Measurements from ENCODE around the gene TTLL10. TPM values are rescaled to one million over a fixed set of nuclear protein-coding genes. Genes with fewer than 3 reads are reported as not detected.
A peak's percentile ranks its signal among the peaks of the same experiment; 100 is the strongest.

Gene TTLL10
- total RNA-seq, 4 donors from 2014 or later = not detected

GRCh38 chr1:1205769-1206375 lies 32.2 kb downstream of the TTLL10 start:
- Histone ChIP-seq H3K4me1 (peaks cover 57% of the 10 kb centered on the region), H3K36me3 (no peaks in the 10 kb centered on the region), H3K4me3 (peak overlapping the region; percentile 44), H3K9me3 (no peaks in the 10 kb centered on the region), H3K27me3 (peaks cover 31% of the 10 kb centered on the region), H3K27ac (no peak overlapping the region)
- DNase-seq (ENCODE audit: low spot score in 2 of 2) = peak in 1 of 2 donors; percentile 61
- 20% methylated on average over 4 of the region's 31 CpGs for WGBS
- TF ChIP-seq EP300 (IDR thresholded peaks at IDR 0.05) (no peak), POLR2AphosphoS5 (IDR thresholded peaks at IDR 0.05) (no peak), POLR2A (IDR thresholded peaks at IDR 0.05) (no peak)

DNA sequence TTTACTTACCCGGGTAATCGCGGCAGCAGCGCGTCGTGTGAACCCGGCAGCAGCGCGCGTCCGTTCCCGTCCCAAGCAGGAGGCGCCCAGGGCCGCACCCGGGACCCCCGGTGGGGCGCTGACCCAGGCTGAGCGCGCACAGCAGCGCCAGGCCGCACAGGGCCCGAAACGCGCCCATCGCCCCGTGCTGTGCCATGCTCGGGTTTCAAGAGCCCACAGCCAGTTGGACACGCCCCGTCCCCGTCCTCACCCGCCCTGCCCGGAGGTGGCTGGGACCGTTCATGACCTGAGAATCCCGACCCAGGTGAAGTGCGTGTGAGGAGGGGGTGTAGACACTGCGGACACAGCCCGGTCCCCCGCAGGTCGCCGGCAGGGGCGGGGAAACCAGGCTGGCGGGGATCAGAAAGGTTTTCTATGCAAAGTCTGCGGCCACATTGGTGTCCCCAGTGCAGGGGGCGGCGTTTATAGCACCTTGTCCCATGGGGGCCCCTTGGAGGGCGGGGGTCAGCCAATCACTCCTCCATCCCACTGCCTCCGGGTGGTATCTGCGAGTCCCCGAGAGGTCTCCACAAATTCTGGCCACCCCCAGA lies 32.8 kb downstream of the TTLL10 start, which contains the start of gene TNFRSF18:
Gene TNFRSF18, minus strand, starts transcription at position 217 of the 590 bp plus-strand sequence. Its CDS starts 21 bp downstream, at position 196.
- no peak for TF ChIP-seq POLR2AphosphoS5 (IDR thresholded peaks at IDR 0.05)
- no peak for TF ChIP-seq EP300 (IDR thresholded peaks at IDR 0.05)
- TF ChIP-seq, protein P1, sequence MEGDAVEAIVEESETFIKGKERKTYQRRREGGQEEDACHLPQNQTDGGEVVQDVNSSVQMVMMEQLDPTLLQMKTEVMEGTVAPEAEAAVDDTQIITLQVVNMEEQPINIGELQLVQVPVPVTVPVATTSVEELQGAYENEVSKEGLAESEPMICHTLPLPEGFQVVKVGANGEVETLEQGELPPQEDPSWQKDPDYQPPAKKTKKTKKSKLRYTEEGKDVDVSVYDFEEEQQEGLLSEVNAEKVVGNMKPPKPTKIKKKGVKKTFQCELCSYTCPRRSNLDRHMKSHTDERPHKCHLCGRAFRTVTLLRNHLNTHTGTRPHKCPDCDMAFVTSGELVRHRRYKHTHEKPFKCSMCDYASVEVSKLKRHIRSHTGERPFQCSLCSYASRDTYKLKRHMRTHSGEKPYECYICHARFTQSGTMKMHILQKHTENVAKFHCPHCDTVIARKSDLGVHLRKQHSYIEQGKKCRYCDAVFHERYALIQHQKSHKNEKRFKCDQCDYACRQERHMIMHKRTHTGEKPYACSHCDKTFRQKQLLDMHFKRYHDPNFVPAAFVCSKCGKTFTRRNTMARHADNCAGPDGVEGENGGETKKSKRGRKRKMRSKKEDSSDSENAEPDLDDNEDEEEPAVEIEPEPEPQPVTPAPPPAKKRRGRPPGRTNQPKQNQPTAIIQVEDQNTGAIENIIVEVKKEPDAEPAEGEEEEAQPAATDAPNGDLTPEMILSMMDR (IDR thresholded peaks at IDR 0.05) = no peak
- TF ChIP-seq POLR2A (IDR thresholded peaks at IDR 0.05) = no peak
- peak in 1 of 2 donors; percentile 73 for DNase-seq (ENCODE audit: low spot score in 2 of 2)
- H3K9me3 ChIP-seq = no peaks in the 10 kb centered on the region
- H3K4me1 ChIP-seq = peaks cover 51% of the 10 kb centered on the region
- H3K4me3 ChIP-seq = peak within 1 kb of the TSS; percentile 44
- WGBS = no CpG with 5 or more reads among the region's 49 CpGs
- H3K36me3 ChIP-seq = no peaks in the 10 kb centered on the region
- peaks cover 31% of the 10 kb centered on the region for H3K27me3 ChIP-seq
- H3K27ac ChIP-seq = no peak within 1 kb of the TSS

DNA sequence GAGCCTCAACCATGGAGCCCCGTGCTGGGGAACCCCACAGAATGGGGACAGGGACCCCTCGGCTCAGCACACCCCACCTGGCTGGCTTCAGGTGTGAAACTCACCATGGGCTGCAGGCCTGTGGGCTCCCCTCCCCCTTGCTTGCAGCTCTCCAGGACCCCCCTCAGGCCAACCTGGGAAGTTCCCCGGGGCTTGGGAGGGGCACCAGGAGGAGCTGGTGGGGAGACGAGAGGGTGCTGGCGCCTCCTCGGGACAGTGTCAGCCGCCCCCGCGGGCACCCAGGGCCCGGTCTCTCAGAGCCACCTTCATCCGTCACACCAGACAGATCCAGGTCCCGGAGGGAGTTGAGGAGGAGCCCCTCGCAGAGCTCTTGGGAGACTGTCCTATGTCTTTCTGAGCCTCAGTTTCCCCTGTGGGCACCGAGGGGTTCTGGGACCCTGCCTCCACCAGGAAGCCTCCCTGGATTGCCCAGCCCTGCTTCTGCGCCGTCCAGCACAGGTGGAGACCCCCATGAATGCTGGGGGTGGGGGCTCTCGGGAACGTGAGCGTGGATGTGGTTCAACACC lies 33.4 kb downstream of the TTLL10 start:
- no peak for TF ChIP-seq POLR2A (IDR thresholded peaks at IDR 0.05)
- TF ChIP-seq POLR2AphosphoS5 (IDR thresholded peaks at IDR 0.05) = no peak
- TF ChIP-seq, protein P1 (IDR thresholded peaks at IDR 0.05) = no peak
- TF ChIP-seq EP300 (IDR thresholded peaks at IDR 0.05) = no peak
- Histone ChIP-seq H3K9me3 (no peaks in the 10 kb centered on the region), H3K4me1 (peaks cover 49% of the 10 kb centered on the region), H3K36me3 (no peaks in the 10 kb centered on the region), H3K27ac (no peak overlapping the region), H3K27me3 (peaks cover 31% of the 10 kb centered on the region), H3K4me3 (peak overlapping the region; percentile 44)
- peak in 1 of 2 donors; percentile 59 for DNase-seq (ENCODE audit: low spot score in 2 of 2)
- 60% methylated on average over 1 of the region's 19 CpGs for WGBS

DNA sequence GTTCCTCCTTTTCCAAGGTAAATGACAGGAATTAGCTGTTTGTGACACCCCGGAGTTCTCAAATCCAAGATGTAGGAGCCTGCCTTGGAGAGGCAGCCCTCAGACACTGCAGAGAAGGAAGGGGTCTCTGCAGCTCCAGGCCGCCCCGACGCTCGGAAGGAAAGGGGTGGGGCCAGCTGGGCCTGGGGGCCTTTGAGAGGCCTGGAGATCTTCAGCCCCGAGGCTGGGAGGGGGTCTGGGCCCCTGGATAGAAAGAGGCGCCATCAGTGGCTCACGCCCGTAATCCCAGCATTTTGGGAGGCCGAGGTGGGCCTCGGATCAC lies 33.9 kb downstream of the TTLL10 start:
- H3K27me3 ChIP-seq = peaks cover 31% of the 10 kb centered on the region
- H3K27ac ChIP-seq = no peak overlapping the region
- no peaks in the 10 kb centered on the region for H3K9me3 ChIP-seq
- H3K36me3 ChIP-seq = no peaks in the 10 kb centered on the region
- TF ChIP-seq POLR2A (IDR thresholded peaks at IDR 0.05) = no peak
- no peak for TF ChIP-seq POLR2AphosphoS5 (IDR thresholded peaks at IDR 0.05)
- TF ChIP-seq, protein P1 (IDR thresholded peaks at IDR 0.05) = no peak
- no peak for TF ChIP-seq EP300 (IDR thresholded peaks at IDR 0.05)
- 59% methylated on average over 6 of the region's 11 CpGs for WGBS
- H3K4me1 ChIP-seq = peaks cover 54% of the 10 kb centered on the region
- no peak overlapping the region for H3K4me3 ChIP-seq
- peak in 1 of 2 donors; percentile 53 for DNase-seq (ENCODE audit: low spot score in 2 of 2)

GRCh38 chr1:1208713-1209433 lies 35.2 kb downstream of the TTLL10 start:
- H3K4me3 ChIP-seq = peak overlapping the region; percentile 32
- TF ChIP-seq, protein P1 (IDR thresholded peaks at IDR 0.05) = no peak
- TF ChIP-seq EP300 (IDR thresholded peaks at IDR 0.05) = no peak
- WGBS = 43% methylated on average over 27 of the region's 38 CpGs
- H3K27me3 ChIP-seq = peaks cover 19% of the 10 kb centered on the region
- no peaks in the 10 kb centered on the region for H3K36me3 ChIP-seq
- no peaks in the 10 kb centered on the region for H3K9me3 ChIP-seq
- no peak overlapping the region for H3K27ac ChIP-seq
- peak in 1 of 2 donors; percentile 64 for DNase-seq (ENCODE audit: low spot score in 2 of 2)
- peaks cover 56% of the 10 kb centered on the region for H3K4me1 ChIP-seq
